Measurements from ENCODE around the gene TTC9B.

The TTC9B gene

DNA sequence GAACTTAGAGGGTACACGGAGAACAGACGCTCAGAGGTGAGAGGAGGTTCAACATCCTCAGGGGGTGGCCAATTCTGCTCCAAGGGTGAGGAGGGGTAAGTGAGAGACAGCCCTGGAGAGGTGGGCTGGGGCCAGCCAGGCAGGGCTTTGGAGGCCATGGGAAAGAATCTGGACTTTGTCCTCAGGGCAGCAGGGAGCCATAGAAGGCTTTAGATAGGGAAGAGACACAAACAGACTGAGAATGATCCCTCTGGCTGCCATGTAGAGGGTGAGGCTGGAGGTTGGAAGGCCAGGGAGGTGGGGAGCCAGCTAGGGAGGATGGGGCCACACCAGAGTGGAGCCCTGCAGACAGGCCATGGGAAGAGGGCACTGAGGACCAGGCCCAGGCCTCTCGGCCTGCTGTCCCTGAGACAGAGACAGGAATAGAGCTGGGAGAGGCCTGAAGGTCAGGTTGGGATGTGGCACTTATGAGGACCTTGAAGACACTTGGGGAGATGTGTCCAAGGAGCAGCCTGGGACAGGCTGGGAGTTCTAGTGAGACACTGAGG, 37.5 kb upstream of the TTC9B start:
- no peak for TF ChIP-seq CTCF (IDR thresholded peaks at IDR 0.05; ENCODE audit: low read length, missing control alignments)
- H3K4me3 ChIP-seq (replicated peaks; ENCODE audit: low read depth, low read length): no peak overlapping the region
- DNase-seq (ENCODE audit: low read depth): no peak

DNA sequence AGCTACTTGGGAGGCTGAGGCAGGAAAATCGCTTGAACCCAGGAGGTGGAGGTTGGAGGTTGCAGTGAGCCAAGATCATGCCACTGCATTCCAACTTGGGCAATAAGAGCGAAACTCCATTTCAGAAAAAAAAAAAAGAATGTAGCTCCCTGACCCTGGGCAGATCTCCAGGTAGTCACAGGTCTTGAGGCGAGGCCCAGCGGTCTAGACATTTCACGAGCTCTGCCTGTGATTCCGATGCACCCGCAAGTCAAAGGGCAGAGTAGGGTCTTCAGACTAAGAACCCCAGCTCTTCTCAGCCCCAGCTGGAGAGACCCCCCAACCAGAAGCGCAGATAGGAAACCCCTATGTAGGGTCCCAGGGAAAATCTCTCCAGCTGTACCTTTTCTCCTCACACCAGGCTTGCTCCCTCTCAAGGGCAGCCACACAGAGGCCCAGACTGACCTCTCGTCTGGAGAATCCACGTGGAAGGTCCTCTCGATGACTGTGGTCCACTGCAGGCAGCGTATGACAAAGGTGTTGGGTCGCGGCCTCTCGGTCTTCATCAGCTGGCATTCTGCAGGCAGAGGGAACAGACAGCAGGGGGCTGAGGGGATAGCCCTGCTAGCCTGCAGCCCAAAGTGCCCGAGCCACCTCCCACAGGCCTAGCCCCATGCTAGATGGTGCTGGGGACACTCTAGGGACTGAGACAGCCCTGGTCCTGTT, 36.7 kb upstream of the TTC9B start:
- H3K4me3 ChIP-seq (replicated peaks; ENCODE audit: low read depth, low read length): no peak overlapping the region
- no peak for DNase-seq (ENCODE audit: low read depth)
- TF ChIP-seq CTCF (IDR thresholded peaks at IDR 0.05; ENCODE audit: low read length, missing control alignments): no peak

- no peak for DNase-seq (ENCODE audit: low read depth)
- TF ChIP-seq CTCF (IDR thresholded peaks at IDR 0.05; ENCODE audit: low read length, missing control alignments): no peak
- H3K4me3 ChIP-seq (replicated peaks; ENCODE audit: low read depth, low read length): no peak overlapping the region
Observed at GRCh38 chr19:40253611-40254092, 35.5 kb upstream of the TTC9B start.

DNA sequence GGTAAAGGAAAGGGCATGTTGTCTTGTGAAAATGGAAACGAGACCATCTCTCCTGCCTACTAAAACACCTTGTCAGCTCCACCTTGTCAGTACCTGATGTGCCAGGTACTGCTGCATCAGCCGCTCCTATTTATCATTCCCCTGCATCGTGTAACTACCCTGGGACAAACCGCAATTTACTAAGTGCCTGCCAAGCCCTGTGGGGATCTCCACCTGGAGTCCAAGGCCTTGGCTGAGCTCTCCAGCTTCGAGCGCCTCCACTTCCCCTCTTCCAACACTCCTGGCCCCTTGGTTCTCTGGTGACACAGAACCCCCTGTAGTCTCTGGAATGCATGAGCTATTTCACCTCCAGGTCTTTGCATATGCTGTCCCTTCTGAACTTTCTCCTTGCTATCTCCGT, 34.2 kb upstream of the TTC9B start:
- no peak overlapping the region for H3K4me3 ChIP-seq (replicated peaks; ENCODE audit: low read depth, low read length)
- no peak for TF ChIP-seq CTCF (IDR thresholded peaks at IDR 0.05; ENCODE audit: low read length, missing control alignments)
- DNase-seq (ENCODE audit: low read depth): no peak

DNA sequence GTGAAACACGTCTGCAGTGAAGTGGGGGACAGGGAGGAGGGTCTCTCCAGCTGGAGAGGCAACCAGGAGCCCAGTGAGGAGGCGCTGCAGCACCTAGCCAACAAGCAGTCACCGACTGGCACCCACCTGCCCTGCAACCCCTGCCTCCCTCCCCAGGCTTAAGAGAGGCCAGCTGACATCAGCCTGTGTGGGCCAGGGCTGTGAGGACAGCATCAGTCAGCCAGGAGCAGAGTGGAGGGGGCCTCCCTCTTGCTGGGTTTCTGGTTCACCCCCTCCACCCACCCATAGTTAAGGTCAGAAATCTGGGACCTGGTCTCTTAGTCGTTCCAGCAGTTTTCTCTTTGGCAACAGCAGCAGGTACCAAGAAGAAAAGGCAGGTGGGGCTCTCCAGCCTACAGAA, 33.8 kb upstream of the TTC9B start:
- DNase-seq (ENCODE audit: low read depth): no peak
- no peak for TF ChIP-seq CTCF (IDR thresholded peaks at IDR 0.05; ENCODE audit: low read length, missing control alignments)
- H3K4me3 ChIP-seq (replicated peaks; ENCODE audit: low read depth, low read length): no peak overlapping the region

DNA sequence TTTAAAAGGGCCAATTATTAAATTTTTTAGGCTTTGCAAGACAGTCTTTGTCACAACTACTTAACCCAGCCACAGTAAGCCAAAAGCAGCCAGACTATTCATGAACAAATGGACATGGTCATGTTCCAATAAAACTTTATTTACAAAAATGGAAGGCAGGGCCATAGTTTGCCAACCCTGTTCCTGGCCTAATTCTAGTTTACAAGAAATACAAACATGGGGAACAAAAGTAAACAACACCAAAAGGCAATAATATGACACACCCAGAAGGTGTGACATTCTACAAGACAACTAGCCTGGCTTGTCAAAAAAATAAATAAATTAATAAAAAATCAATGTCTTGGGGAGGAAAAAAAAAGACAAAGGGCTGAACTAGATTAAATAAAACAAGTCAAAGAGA, 33.1 kb upstream of the TTC9B start:
- TF ChIP-seq CTCF (IDR thresholded peaks at IDR 0.05; ENCODE audit: low read length, missing control alignments): no peak
- DNase-seq (ENCODE audit: low read depth): no peak
- no peak overlapping the region for H3K4me3 ChIP-seq (replicated peaks; ENCODE audit: low read depth, low read length)

GRCh38 chr19:40249781-40250180, 31.6 kb upstream of the TTC9B start:
- no peak for TF ChIP-seq CTCF (IDR thresholded peaks at IDR 0.05; ENCODE audit: low read length, missing control alignments)
- DNase-seq (ENCODE audit: low read depth): no peak
- H3K4me3 ChIP-seq (replicated peaks; ENCODE audit: low read depth, low read length): no peak overlapping the region
